A549 (cell line): ENCODE results near the gene TMEM37. TPM values are rescaled to one million over a fixed set of nuclear protein-coding genes. Genes with fewer than 3 reads are reported as not detected.

ENCODE experiments used
- ATAC-seq, 2 experiments: fragments of 200-7000 bp in 1 of 2; fragments of >200 bp in 1 of 2; cut with Nextera tagmentation in 1 of 2; cut with Tn5 transposase in 1 of 2; 3 replicates each; pipeline versions ENCODE4 v1.8.0 to v1.9.1; 2018 to 2020; ENCODE audit warnings: mild to moderate bottlenecking in 1 of 2, moderate library complexity in 1 of 2
- CTCF ChIA-PET: fragments of 300-600 bp; sonication (Branson Sonifier 250); formaldehyde crosslinking; extraction: SDS; loops from one replicate; lab custom pipeline; 2021; ENCODE audit warnings: antibody characterized with exemption, inconsistent platforms; lab: Yijun Ruan, JAX
- POLR2A ChIA-PET: fragments of 350-600 bp; formaldehyde crosslinking; extraction: SDS; loops from one replicate; lab custom pipeline; 2021; ENCODE audit warnings: antibody characterized with exemption, inconsistent platforms; lab: Yijun Ruan, JAX
- DNase-seq, 2 experiments: peaks; one replicate each; pipeline versions ENCODE4 v3.0.0 to v3.0.0-alpha.2; 2011 to 2016; ENCODE audit warnings: low read depth in 1 of 2, low spot score in 1 of 2
- FAIRE-seq: peaks from 2 replicates; lab custom pipeline; 2011; peaks lifted over from hg19 to GRCh38; lab: Jason Lieb, UNC
- H3K27ac ChIP-seq, 2 experiments: fragments of >200 bp; sonication (Bioruptor Twin); formaldehyde crosslinking; 3 replicates each; pipeline ENCODE4 v1.5.1; 2016 to 2017
- H3K4me1 ChIP-seq: fragments of >200 bp; sonication (Bioruptor Twin); formaldehyde crosslinking; 3 replicates; pipeline ENCODE4 v1.6.1; 2016
- H3K4me2 ChIP-seq: fragments of >200 bp; sonication (Bioruptor Twin); formaldehyde crosslinking; 3 replicates; pipeline ENCODE4 v1.6.1; 2016
- H3K4me3 ChIP-seq: fragments of >200 bp; sonication (Bioruptor Twin); formaldehyde crosslinking; 3 replicates; pipeline ENCODE4 v1.5.1; 2016
- H3K9me3 ChIP-seq: fragments of >200 bp; sonication (Bioruptor Twin); formaldehyde crosslinking; 3 replicates; pipeline ENCODE4 v1.6.1; 2016
- CBX2 ChIP-seq: fragments of 200-600 bp; sonication (generic); IDR thresholded peaks from 2 replicates; pipeline ENCODE4 v1.6.1; 2016; ENCODE audit warnings: low read depth, mild to moderate bottlenecking, borderline replicate concordance
- E2F6 ChIP-seq: IDR thresholded peaks from 2 replicates; pipeline ENCODE4 v1.6.1; 2012; ENCODE audit warnings: low read depth, borderline replicate concordance
- EP300 ChIP-seq, 2 experiments: fragments of >200 bp; sonication (Bioruptor Twin); formaldehyde crosslinking; IDR thresholded peaks; 2 replicates in 1 of 2; 3 replicates in 1 of 2; pipeline ENCODE4 v1.6.1; 2016 to 2017
- ESRRA ChIP-seq: fragments of 150-350 bp; IDR thresholded peaks from 2 replicates; pipeline ENCODE4 v1.6.1; 2014; ENCODE audit warnings: mild to moderate bottlenecking, low read length, borderline replicate concordance
- FOSB ChIP-seq: fragments of 250-450 bp; sonication (Bioruptor Pico); IDR thresholded peaks from 2 replicates; pipeline ENCODE4 v1.5.0; 2020; ENCODE audit warnings: mild to moderate bottlenecking, moderate library complexity
- FOXS1 ChIP-seq: fragments of 250-450 bp; sonication (Bioruptor Pico); IDR thresholded peaks from 2 replicates; pipeline ENCODE4 v1.5.0; 2020; ENCODE audit warnings: mild to moderate bottlenecking, moderate library complexity
- GATA3 ChIP-seq: IDR thresholded peaks from 2 replicates; pipeline ENCODE4 v1.6.1; 2012; ENCODE audit warnings: borderline replicate concordance
- HDAC2 ChIP-seq: fragments of 200-600 bp; sonication (generic); IDR thresholded peaks from 2 replicates; pipeline ENCODE4 v1.6.1; 2016
- HOXB5 ChIP-seq: fragments of 250-450 bp; sonication (Bioruptor Pico); IDR thresholded peaks from 2 replicates; pipeline ENCODE4 v1.5.0; 2020; ENCODE audit warnings: mild to moderate bottlenecking, moderate library complexity
- PHF8 ChIP-seq: fragments of 200-600 bp; sonication (generic); IDR thresholded peaks from 2 replicates; pipeline ENCODE4 v1.6.1; 2016; ENCODE audit warnings: low read depth, mild to moderate bottlenecking, antibody characterized with exemption, moderate library complexity, borderline replicate concordance
- RAD21 ChIP-seq, 2 experiments: fragments of >200 bp in 1 of 2; sonication (Bioruptor Twin) in 1 of 2; formaldehyde crosslinking in 1 of 2; IDR thresholded peaks in 1 of 2; conservative IDR thresholded peaks in 1 of 2; 2 replicates in 1 of 2; 3 replicates in 1 of 2; pipeline ENCODE4 v1.6.1; 2012 to 2018; ENCODE audit warnings: inconsistent platforms in 1 of 2
- RCOR1 ChIP-seq: fragments of 150-350 bp; IDR thresholded peaks from 2 replicates; pipeline ENCODE4 v1.6.1; 2014; ENCODE audit warnings: antibody characterized with exemption, low read length, low read depth
- REST ChIP-seq: fragments of 200-600 bp; sonication (generic); IDR thresholded peaks from 2 replicates; pipeline ENCODE4 v1.6.1; 2016; ENCODE audit warnings: antibody characterized with exemption, mild to moderate bottlenecking, moderate library complexity
- ZFP36 ChIP-seq: fragments of 450-650 bp; IDR thresholded peaks from 2 replicates; pipeline ENCODE4 v1.6.1; 2014; ENCODE audit warnings: borderline replicate concordance; ENCODE audit not compliant: partially characterized antibody
- ZSCAN20 ChIP-seq: fragments of 250-450 bp; sonication (Bioruptor Pico); IDR thresholded peaks from 2 replicates; pipeline ENCODE4 v1.8.0; 2022; ENCODE audit warnings: mild to moderate bottlenecking, moderate library complexity
- WGBS: methylation state at CpG from one replicate; pipeline ENCODE4 v1.1.6; 2017; ENCODE audit errors: missing lambda C conversion rate; 5-methylcytosine and 5-hydroxymethylcytosine counted together
- polyA plus RNA-seq, 4 experiments: library from polyadenylated mRNA; depleted of rRNA in 3 of 4; stranded (reverse); fragments of >200 nt; fragmentation: RNase III in 1 of 4; extraction: RNeasy Plus Mini Kit Qiagen cat#74134 plus additional on column Dnase treatment in 1 of 4; gene quantifications; 2 replicates in 3 of 4; 3 replicates in 1 of 4; pipeline ENCODE4 v1.2.3, GENCODE V29; 2011 to 2017
- TF ChIP-seq, protein P1 (sequence below): fragments of 250-450 bp; sonication (Bioruptor Pico); IDR thresholded peaks from 2 replicates; pipeline ENCODE4 v1.5.0; 2020; ENCODE audit warnings: low read depth, mild to moderate bottlenecking, moderate library complexity

The TMEM37 gene
- polyA plus RNA-seq, 2 of the 4 experiments (the other 2 are of a cell fraction), result 5.1 to 7.5 TPM

- Histone ChIP-seq H3K4me1 (peaks cover 20% of the 10 kb centered on the region; the same call in 2 of the 3 replicates), H3K9me3 (peaks cover 11% of the 10 kb centered on the region), H3K4me3 (no peak overlapping the region), H3K27ac (no peak overlapping the region), H3K4me2 (no peak overlapping the region)
- TF ChIP-seq EP300 (IDR thresholded peaks at IDR 0.05), result no peak
- DNase-seq, result no peak
- ATAC-seq, result no peak
- POLR2A ChIA-PET, result no interaction called here
- FAIRE-seq, result no peak
- CTCF ChIA-PET, result interaction anchor here (1.0 kb wide), 1 partner anchor 57 kb away, joined by 5 read pairs; no protein-coding TSS in a partner anchor
- 48% methylated on average over 1 of the region's 1 CpG for WGBS
Measured at GRCh38 chr2:119419065-119419464, 12.6 kb upstream of the TMEM37 start.

DNA sequence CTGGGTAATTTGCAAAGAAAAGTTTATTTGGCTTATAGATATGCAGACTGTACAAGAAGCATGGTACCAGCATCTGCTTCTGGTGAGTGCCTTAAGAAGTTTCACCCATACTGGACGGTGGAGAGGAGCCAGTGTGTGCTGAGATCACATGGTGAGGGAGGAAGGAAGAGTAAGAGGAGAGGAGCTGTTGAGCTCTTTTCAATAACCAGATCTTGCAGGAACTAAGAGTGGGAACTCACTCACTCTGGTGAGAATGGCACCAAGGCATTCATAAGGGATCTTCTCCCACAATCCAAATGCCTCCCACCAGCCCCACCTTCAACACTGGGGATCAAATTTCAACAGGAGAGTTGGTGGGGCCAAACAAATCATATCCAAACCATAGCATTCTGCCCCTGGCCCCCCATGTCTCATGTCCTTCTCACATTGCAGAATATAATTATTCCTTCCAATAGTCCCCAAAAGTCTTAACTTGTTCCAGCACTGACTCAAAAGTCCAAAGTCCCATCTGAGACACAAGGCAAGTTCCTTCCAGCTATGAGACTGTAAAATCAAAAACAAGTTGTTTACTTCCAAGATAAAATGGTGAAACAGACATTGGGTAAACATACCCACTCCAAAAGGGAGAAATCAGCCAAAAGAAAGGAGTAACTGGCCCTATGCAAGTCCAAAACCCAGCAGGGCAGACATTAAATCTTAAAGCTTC, 11.7 kb upstream of the TMEM37 start:
- Histone ChIP-seq H3K4me2 (peak overlapping the region; percentile 45), H3K4me1 (peaks cover 20% of the 10 kb centered on the region; the same call in 2 of the 3 replicates), H3K27ac (peak overlapping the region in 1 of 2 experiments; percentile 56; a peak in 1 of 6 replicates), H3K4me3 (no peak overlapping the region), H3K9me3 (peaks cover 11% of the 10 kb centered on the region)
- ChIA-PET POLR2A (no interaction called here), CTCF (interaction anchor here (0.6 to 1.8 kb wide), 8 partner anchors 10 to 568 kb away, joined by 3 to 10 read pairs (median 4); no protein-coding TSS in a partner anchor)
- no peak for DNase-seq
- TF ChIP-seq PHF8 (no peak), EP300 (IDR thresholded peaks at IDR 0.05) (no peak), REST (no peak), HOXB5 (no peak), CBX2 (no peak), RAD21 (conservative IDR thresholded peaks at IDR 0.05 in 1 of 2, IDR thresholded peaks at IDR 0.05 in 1 of 2) (no peak), ZSCAN20 (no peak)
- FAIRE-seq, result no peak
- 32% methylated on average over 1 of the region's 1 CpG for WGBS
- no peak for ATAC-seq

DNA sequence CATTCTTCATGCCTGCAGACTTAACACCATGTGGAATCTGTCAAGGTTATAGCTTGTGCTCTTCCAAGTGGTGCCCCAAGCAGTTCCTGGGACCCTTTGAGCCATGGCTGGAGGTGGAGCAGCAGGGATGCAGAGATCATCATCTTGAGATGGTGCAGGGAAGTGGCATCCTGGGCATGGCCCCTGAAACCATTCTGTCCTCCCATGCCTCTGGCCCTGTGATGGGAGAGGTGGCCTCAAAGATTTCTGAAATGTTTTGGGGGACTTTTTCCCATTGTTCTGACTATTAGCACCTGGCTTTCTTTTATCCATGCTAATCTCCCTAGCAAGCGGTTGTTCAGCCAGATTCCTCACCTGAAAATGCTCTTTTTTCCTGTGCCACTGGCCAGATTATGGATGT, 10.3 kb upstream of the TMEM37 start:
- no peak for DNase-seq
- peaks cover 33% of the 10 kb centered on the region for H3K4me1 ChIP-seq
- H3K9me3 ChIP-seq, result peaks cover 11% of the 10 kb centered on the region
- CTCF ChIA-PET, result interaction anchor here (0.8 to 1.8 kb wide), 4 partner anchors 13 to 58 kb away, joined by 3 to 10 read pairs (median 4); no protein-coding TSS in a partner anchor
- TF ChIP-seq FOXS1 (CRISPR knock-in tag) (no peak), ZFP36 (peak; percentile 81)
- TF ChIP-seq, all 56 proteins: peak for 1
- H3K4me2 ChIP-seq, result no peak overlapping the region
- no peak overlapping the region; a peak in 1 of 6 replicates for H3K27ac ChIP-seq
- ATAC-seq, result no peak
- H3K4me3 ChIP-seq, result no peak overlapping the region
- POLR2A ChIA-PET, result no interaction called here
- WGBS, result 82% methylated on average over 1 of the region's 1 CpG
- no peak for FAIRE-seq

GRCh38 chr2:119421741-119422140, 9.9 kb upstream of the TMEM37 start:
- ChIA-PET POLR2A (no interaction called here), CTCF (interaction anchor here (1.1 kb wide), 1 partner anchor 55 kb away, joined by 6 read pairs; no protein-coding TSS in a partner anchor)
- TF ChIP-seq HDAC2 (no peak), FOSB (no peak), GATA3 (no peak), E2F6 (no peak), RCOR1 (no peak), ESRRA (no peak)
- TF ChIP-seq, protein P1, sequence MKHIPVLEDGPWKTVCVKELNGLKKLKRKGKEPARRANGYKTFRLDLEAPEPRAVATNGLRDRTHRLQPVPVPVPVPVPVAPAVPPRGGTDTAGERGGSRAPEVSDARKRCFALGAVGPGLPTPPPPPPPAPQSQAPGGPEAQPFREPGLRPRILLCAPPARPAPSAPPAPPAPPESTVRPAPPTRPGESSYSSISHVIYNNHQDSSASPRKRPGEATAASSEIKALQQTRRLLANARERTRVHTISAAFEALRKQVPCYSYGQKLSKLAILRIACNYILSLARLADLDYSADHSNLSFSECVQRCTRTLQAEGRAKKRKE (CRISPR knock-in tag), result no peak
- FAIRE-seq (no peak), DNase-seq (no peak), ATAC-seq (no peak)
- Histone ChIP-seq H3K9me3 (peaks cover 11% of the 10 kb centered on the region), H3K27ac (no peak overlapping the region), H3K4me2 (no peak overlapping the region), H3K4me1 (peaks cover 37% of the 10 kb centered on the region), H3K4me3 (no peak overlapping the region)
